Esophagus mucosa (tissue), 1 donor: ENCODE measurements around the gene UBTD1. TPM values are rescaled to one million over a fixed set of nuclear protein-coding genes. Genes with fewer than 3 reads are reported as not detected.
"Not testable (repeated sequence)": the region's sequence is repeated elsewhere in the genome, so short reads cannot be mapped to it uniquely, and the experiment has no call there.

Experiments
- ATAC-seq: fragments of 200-7000 bp; cut with Tn5 transposase; one replicate; pipeline ENCODE4 v1.9.1; 2020
- total RNA-seq: library from RNA; stranded (reverse); gene quantifications from one replicate; pipeline ENCODE4 v1.2.4, GENCODE V29; 2023
- donor health status: DM: yes; HTN: yes; CAD: no.

UBTD1 gene, protein sequence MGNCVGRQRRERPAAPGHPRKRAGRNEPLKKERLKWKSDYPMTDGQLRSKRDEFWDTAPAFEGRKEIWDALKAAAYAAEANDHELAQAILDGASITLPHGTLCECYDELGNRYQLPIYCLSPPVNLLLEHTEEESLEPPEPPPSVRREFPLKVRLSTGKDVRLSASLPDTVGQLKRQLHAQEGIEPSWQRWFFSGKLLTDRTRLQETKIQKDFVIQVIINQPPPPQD
- total RNA-seq = 5.1 TPM

DNA sequence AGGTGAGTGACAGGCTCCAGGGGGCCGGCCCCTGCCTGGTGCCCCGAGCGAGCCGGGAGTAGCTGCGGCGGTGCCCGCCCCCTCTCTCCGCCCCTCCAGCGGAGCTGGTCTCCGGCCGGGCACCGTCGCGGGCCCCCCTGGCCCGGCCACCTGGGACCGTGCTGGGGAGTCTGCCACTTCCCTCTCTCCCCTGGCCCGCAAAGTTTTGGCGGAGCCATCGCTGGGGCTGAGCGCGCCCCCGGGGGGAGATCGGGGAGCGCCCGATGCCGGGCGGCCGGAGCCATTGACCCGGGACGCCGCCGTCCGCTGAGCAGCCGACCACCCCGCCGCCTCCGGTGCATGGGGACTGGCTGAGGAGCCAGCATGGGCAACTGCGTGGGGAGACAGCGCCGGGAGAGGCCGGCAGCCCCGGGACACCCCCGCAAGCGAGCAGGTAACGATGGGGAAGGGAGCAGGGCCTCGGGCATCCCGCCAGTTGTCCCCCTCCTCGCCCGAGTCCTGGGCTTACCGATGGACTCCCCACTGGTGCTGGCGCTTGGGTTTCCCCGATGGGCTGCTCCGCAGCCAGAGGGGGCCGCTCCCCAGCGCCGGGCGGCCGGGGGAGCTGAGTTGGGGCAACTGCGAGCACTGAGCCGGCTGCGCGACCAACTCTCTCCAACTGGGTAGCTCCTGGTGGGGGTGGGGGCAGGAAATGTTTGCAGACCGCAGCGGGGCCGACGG lies at the start of gene UBTD1:
Gene UBTD1 (plus strand): TSS at position 84 of the 720 bp plus-strand sequence. CDS start 280 bp downstream, at position 364.
- ATAC-seq = peak; percentile 1

DNA sequence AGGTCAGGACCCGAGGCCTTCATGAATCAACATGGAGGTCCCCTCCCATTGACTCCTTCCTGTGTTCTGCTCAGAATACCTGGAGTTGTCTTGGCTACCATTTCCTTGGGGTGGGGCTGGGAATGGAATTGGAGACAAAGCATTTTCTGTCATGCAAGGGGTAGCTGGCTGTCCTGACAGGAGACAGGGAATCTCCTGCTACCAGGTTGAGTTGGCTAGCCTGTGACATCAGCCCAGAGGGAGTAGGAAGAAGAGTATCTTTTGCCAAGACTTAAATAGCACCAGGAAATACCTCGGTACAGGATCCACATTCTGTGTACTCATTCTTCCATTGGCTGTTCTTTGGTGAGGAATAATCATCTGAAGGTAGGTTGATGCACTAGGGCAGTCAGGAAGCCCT lies 47.9 kb upstream of the UBTD1 start:
- ATAC-seq = no peak

- ATAC-seq = no peak
Observed at GRCh38 chr10:97451605-97452004, 47.1 kb upstream of the UBTD1 start.

DNA sequence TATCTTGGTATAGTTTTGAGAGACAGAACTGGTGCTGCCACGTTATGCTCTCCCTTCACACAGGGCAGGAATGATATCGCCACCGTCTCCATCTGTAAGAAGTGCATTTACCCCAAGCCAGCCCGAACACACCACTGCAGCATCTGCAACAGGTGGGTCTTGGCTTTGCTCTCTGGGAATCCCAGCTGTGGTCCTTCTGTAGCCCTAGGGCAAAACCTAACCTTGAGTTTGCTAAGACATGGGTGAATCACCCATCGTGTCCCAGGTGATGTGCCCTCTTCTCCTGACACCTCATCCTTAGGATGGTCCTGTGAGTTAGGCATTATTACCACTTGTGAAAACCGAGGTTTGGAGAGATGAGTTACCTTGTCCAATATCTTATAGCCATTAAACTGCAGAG lies 46.4 kb upstream of the UBTD1 start:
- ATAC-seq = no peak

DNA sequence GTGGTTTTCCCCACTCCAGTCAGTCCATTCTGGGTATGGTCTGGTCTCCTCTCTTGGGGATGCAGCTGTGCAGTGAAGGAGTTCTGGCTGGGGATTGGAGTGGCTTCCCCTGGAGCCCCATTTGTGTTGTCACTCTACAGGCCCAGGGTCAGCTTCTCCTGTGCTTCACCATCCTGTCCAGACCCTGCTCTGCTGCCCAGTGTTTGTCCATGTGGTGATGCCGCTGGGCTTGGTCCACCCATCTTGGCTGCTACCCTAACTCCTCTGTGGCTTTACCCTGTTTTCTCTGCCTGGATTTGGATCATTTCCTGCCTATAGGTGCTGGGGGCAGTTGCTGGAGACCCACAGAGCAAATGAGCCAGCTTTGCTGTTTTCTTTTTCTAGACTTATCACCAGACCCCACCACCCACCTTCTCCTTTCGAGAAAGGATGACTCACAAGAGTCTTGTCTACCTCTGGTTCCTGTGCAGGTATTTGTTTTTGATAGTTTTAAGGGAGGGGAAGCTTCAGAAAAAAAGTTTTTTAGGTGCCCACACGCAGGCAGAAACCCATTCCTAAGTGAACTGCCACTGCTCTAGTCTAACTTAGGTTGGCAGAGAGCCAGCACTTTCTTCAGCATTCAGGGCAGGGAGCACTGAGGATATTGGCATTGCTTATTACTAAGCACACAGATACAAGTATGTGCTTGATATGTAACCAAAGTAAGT lies 44.2 kb upstream of the UBTD1 start:
- ATAC-seq = peak; percentile 33

GRCh38 chr10:97456034-97456685 lies 42.6 kb upstream of the UBTD1 start:
- ATAC-seq = no peak

DNA sequence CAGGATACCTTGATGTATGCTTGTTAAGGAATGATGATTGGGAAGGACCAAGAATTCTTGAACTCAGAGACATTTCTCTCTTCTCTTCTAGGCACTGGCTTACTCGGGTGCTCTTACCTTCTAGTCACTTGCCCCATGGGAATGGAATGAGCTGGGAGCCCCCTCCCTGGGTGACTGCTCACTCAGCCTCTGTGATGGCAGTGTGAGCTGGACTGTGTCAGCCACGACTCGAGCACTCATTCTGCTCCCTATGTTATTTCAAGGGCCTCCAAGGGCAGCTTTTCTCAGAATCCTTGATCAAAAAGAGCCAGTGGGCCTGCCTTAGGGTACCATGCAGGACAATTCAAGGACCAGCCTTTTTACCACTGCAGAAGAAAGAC lies 42.0 kb upstream of the UBTD1 start:
- no peak for ATAC-seq

DNA sequence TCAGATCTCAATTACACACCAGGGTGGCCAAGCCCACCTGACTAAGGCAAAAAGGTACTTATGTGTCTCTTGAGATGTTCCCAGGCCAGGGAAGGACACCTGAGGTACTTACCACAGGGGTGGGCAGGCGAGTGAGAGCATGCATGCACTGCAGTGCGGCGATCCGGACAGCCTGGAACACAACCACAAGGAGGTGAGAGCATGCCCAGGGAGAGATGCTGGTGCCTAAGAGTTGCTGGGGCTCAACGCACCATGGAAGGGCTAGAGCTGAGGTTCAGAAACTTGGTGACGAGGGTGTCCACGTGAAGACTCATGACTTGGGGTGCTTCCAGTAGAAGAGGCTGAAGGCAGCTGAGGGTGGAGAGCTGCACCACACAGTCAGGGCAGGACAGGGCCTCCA lies 39.6 kb upstream of the UBTD1 start:
- ATAC-seq = no peak

GRCh38 chr10:97459933-97460332 lies 38.8 kb upstream of the UBTD1 start:
- ATAC-seq = no peak

GRCh38 chr10:97462309-97462708 lies 36.4 kb upstream of the UBTD1 start:
- no peak for ATAC-seq

- ATAC-seq = peak; percentile 73
Observed at GRCh38 chr10:97463363-97464132, 35.2 kb upstream of the UBTD1 start.

DNA sequence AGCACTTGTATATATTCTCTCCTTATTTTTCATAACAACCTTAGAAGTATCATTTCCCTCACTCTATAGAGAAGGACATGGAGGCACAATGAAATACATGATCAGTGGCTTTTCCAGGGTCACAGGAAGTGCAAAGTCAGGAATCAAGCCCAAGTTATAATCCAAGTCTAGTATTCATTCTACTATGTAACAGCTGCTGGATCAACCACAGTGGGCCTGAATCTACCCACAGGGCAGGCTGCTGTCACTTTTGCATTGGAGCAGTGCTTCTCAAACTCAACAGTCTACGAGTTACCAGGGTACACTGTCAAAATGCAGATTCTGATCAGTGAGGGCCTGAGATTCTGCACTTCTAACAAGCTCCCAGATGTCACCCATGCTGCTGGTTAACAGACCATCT lies 34.5 kb upstream of the UBTD1 start:
- no peak for ATAC-seq

DNA sequence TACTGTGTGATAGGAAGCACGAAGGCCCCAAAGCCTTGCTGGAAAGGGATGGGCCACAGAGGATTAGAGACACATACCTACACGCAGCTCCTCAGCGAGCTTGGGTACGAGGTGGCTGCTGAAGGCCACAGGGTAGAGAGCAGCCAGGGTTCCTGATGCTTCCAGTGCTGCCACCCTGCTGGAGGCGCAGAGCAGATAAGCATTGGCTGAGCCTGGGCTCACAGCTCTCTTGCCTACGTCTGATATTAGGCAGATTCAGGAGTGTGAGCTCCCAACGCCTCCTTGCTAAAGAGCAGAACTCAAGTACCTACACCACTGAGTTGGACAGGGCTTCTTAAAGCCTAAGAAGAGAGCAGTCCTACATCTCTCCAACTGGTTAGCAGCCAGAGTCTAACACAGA lies 32.7 kb upstream of the UBTD1 start:
- ATAC-seq = no peak

- peak; percentile 23 for ATAC-seq
Observed at GRCh38 chr10:97466755-97467154, 32.0 kb upstream of the UBTD1 start.

DNA sequence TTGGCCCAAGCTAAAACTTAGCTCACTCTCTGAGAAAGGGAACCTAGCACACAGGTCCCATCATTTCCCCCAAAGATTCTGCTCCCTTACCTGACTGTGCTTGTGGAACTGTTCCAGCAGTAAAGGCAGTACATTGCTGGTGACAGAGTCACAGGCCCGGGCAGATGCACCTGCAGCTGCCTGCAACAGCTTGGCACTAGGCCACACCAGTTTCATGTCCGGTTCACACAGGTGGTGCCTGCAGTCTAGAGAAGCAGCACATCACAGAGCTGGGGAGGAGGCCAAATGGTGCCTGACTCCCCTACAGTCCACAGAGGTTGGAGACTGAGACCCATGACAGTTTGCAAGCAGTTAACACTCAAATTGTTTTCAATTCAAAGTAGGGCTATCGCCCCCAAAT lies 30.6 kb upstream of the UBTD1 start:
- ATAC-seq = peak; percentile 80

GRCh38 chr10:97468781-97469180 lies 29.9 kb upstream of the UBTD1 start:
- ATAC-seq = peak; percentile 41

- no peak for ATAC-seq
Observed at GRCh38 chr10:97474918-97475317, 23.8 kb upstream of the UBTD1 start.

- peak; percentile 71 for ATAC-seq
Observed at GRCh38 chr10:97475936-97476594, 22.7 kb upstream of the UBTD1 start.

- ATAC-seq = not testable (repeated sequence)
Observed at GRCh38 chr10:97479410-97479809, 19.3 kb upstream of the UBTD1 start.

GRCh38 chr10:97479939-97480338 lies 18.8 kb upstream of the UBTD1 start:
- ATAC-seq = no peak

GRCh38 chr10:97481071-97481470 lies 17.7 kb upstream of the UBTD1 start:
- ATAC-seq = peak; percentile 45

DNA sequence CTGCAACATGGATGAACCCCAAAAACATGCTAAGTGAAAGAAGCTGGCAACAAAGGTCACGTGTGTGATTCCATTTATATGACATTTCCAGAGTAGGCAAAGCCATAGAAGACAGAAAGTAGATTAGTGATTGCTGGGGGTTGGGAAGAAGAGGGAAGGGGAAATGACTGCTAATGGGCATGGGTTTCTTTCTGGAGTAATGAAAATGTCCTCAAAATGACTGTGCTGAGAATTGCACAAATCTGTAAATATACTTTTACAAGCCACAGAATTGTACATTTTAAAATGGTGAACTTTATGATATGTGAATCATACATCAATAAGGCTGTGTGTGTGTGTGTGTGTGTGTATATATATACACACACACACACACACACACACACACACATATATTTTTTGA lies 16.3 kb upstream of the UBTD1 start:
- no peak for ATAC-seq
